COLO668 (cell line): Measurements from ENCODE around the gene RNF31.

Experiments used
- DNase-seq: peaks from one replicate; lab custom pipeline; 2025; ENCODE audit not compliant: unreplicated experiment; lab: John Stamatoyannopoulos, UW

The RNF31 gene

GRCh38 chr14:24137529-24138395 is 9.5 kb upstream of the RNF31 start:
- no peak for DNase-seq

- no peak for DNase-seq
These were observed 8.7 kb upstream of the RNF31 start for GRCh38 chr14:24138396-24139271.

DNA sequence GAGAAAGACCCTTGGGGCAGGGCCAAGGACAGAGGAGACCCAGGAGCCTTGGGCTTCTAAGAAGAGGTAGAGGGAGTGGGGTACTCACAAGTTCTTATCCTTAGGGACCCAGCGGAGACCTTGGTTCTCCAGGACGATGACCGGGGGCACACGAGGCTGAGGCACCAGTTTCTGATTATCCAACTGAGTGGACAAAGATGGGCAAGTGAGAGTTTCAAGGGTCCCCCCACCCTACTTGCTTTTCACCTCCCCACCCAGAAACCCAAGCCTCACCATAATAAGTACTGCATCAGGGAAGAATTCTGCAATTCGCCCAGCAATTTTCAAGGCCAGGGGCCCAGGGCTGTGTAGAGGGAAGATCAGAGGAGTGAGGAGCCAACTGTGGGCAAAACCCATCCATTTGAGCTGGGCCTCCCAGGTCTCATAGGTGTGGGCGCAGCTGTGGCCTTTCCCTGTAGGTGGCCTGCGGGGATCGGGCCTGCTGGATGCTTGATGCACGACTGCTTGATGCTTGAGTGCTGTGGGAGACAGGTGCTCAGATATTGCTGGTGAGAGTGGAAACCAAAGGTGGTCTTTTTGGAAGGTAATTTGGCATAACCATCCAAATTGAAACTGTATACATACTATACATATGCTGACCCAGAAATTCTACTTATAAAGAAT is 7.9 kb upstream of the RNF31 start:
- DNase-seq: peak; percentile 67

DNA sequence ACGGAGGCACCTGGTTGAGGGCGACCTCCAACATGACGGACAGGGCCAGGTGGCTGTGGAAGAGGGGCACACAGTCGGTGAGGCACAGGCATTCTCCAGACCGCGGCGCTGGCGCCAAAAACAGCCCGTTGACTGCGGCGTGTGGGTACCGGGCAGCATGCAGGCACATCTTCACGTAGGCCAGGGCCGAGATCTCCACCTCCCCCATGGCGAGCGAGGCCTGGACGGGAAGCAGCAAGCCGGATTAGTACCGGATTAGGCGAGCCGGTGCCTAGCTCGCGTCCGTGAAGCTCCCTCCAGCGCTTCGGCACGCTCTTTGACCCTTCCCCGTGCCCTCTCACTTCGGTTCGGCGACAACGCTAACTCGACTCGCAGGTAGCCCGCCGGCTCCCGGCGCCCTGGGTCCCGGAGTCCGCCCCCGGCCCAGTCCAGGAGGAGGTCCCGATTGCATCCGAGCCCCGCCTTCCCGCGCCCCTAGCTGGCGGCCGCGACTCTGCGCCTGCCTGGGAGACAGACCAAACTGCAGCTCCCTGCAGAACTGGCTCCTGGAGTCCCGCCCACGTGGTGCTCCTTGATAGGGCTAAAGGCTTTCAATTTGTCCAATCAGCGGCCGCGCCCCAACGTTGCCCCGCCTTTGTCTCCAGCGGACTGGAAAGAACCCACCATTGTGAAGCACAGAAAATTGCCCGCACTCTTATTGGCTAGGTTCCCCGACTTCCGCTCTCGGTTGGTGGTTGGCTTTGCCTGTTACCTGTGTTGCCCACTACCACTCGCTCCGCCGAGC is 6.0 kb upstream of the RNF31 start, which contains the start of gene EMC9:
Gene EMC9, minus strand, starts transcription at position 495 of the 784 bp plus-strand sequence. Its CDS starts 287 bp downstream, at position 208.
- peak; percentile 100 for DNase-seq

- DNase-seq: no peak
These were observed 3.8 kb upstream of the RNF31 start for GRCh38 chr14:24143511-24143910.

- no peak for DNase-seq
These were observed 2.8 kb upstream of the RNF31 start for GRCh38 chr14:24144451-24144850.

GRCh38 chr14:24145219-24145618 is 2.1 kb upstream of the RNF31 start:
- no peak for DNase-seq

DNA sequence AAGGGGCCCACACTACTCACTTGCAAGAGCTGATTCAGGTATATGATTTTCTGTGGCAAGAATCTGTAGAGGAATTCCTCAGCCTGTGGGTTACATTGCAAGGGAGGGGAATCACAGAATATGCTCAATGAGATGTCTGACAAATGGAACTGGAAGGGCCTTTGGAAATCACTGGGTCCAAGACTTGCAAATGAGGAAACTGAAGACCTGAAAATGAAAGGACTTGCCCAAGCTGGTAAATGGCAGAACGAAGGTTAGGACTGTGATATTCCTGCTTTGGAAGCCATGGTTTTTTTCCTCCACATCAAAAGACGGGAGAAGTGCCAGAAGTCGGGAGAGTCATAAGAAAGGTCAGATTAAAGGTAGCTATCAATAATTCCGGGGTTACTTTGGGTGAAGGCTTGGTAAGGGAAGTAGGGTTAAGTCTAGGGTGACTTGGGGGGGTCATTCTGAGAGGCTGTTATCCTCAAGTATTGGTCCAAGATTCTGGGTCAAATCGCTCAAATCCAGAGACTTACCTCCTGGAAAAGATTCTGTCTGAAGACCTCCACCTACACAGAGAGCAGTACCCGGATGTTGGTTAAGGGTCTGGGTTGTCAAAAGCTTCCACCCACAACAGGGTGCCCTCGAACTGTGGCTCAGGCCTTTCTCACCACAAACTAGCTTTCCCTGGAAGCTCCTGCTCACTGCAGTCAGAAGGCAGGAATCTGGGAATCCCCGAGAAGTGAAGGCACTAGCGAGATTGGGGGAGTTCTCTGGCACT is 1.4 kb upstream of the RNF31 start:
- no peak for DNase-seq

GRCh38 chr14:24146453-24146977 is 783 bp upstream of the RNF31 start, which contains the start of gene PSME2:
TSS of gene PSME2 (minus strand) at chr14:24146610. CDS start at chr14:24146581, 29 bp downstream.
- peak; percentile 95 for DNase-seq

GRCh38 chr14:24147761-24148428 is 597 bp downstream of the RNF31 start:
- DNase-seq: peak; percentile 55

GRCh38 chr14:24149302-24149969 is 2.1 kb downstream of the RNF31 start:
- no peak for DNase-seq

DNA sequence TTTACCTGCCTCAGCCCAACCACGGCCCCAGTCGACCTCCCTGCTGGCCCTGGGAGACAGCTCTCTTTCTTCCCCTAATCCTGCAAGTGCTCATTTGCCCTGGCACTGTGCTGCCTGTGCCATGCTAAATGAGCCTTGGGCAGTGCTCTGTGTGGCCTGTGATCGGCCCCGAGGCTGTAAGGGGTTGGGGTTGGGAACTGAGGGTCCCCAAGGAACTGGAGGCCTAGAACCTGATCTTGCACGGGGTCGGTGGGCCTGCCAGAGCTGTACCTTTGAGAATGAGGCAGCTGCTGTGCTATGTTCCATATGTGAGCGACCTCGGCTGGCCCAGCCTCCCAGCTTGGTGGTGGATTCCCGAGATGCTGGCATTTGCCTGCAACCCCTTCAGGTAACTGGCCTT is 2.8 kb downstream of the RNF31 start:
- DNase-seq: no peak

- DNase-seq: no peak
These were observed 3.3 kb downstream of the RNF31 start for GRCh38 chr14:24150567-24150966.

DNA sequence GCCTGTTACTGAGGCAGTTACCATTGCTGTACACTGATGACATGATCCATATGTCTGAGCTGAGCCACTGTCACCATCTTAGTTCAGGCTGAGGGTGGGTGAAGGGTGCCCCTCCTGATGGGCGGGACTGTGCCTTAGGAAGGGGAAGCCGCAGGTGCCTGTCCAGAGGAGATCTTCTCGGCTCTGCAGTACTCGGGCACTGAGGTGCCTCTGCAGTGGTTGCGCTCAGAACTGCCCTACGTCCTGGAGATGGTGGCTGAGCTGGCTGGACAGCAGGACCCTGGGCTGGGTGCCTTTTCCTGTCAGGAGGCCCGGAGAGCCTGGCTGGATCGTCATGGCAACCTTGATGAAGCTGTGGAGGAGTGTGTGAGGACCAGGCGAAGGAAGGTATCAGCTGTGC is 3.7 kb downstream of the RNF31 start:
- DNase-seq: no peak

DNA sequence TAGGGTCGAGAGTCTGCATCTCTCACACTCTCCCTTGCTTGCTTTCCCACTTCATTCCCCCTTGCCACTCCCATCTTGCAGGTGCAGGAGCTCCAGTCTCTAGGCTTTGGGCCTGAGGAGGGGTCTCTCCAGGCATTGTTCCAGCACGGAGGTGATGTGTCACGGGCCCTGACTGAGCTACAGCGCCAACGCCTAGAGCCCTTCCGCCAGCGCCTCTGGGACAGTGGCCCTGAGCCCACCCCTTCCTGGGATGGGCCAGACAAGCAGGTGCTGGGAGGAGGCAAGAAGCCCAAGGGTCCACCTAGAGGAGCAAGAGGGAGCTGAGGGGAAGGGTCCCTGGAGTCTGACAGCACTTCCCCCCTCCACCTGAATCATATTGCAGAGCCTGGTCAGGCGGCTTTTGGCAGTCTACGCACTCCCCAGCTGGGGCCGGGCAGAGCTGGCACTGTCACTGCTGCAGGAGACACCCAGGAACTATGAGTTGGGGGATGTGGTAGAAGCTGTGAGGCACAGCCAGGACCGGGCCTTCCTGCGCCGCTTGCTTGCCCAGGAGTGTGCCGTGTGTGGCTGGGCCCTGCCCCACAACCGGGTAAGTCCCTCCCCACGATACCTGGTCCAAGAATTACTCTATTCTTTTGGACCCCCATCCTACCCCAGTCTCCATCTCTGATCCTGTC is 4.2 kb downstream of the RNF31 start:
- DNase-seq: no peak

- no peak for DNase-seq
These were observed 7.8 kb downstream of the RNF31 start for GRCh38 chr14:24155100-24155499.

DNA sequence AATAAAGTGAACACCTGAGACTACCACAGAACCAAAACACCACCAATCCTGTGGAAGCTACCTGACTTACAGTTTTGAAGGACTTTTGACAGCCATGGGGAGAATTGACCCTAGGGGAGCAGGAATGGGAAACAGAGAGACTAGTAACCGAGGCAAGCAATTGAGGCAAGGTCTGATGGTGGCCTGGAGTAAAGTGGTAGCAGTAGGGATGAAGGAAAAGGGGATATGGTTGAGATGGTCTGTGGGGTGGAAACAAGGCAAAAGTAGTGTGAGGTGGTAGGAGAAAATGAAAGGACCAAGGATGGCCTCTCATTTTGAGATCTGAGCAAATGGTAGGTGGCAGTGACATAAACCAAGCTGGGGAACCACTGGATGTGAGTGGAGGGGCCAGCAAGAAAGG is 9.5 kb downstream of the RNF31 start:
- DNase-seq: no peak

DNA sequence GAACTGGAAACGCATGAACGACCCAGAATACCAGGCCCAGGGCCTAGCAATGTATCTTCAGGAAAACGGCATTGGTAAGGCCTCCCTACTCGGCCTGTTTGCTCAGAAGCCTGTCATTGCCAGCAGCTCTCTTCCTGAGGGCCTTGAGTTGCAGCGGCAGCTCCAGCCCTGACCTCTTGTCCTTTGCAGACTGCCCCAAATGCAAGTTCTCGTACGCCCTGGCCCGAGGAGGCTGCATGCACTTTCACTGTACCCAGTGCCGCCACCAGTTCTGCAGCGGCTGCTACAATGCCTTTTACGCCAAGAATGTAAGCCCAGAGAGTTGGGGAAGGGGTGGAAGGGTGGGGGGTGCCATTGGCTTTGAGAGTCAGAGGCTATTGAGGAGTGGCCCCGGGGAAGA is 10.0 kb downstream of the RNF31 start:
- DNase-seq: no peak
